ENCODE results near the gene RAPGEF3. TPM values are rescaled to one million over a fixed set of nuclear protein-coding genes. Genes with fewer than 3 reads are reported as not detected.

Gene RAPGEF3
- total RNA-seq, 2 experiments from 2014 or later: 0.15 TPM; not detected in 1

GRCh38 chr12:47731723-47732122 lies 27.0 kb downstream of the RAPGEF3 start:
- H3K27ac Mint-ChIP-seq: no peak overlapping the region
- H3K4me3 Mint-ChIP-seq: no peak overlapping the region
- CTCF ChIA-PET: interaction anchor here (0.8 to 2.2 kb wide), 9 partner anchors 9 to 274 kb away, joined by 3 to 9 read pairs (median 3); no protein-coding TSS in a partner anchor
- H3K9me3 Mint-ChIP-seq: no peaks in the 10 kb centered on the region
- no peaks in the 10 kb centered on the region for H3K27me3 Mint-ChIP-seq
- no peaks in the 10 kb centered on the region for H3K4me1 Mint-ChIP-seq
- DNase-seq: no peak
- POLR2A ChIA-PET: no interaction called here
- H3K36me3 Mint-ChIP-seq (ENCODE audit: low read depth): no peaks in the 10 kb centered on the region

GRCh38 chr12:47730341-47730744 lies 28.3 kb downstream of the RAPGEF3 start:
- H3K9me3 Mint-ChIP-seq: no peaks in the 10 kb centered on the region

GRCh38 chr12:47729233-47729632 lies 29.4 kb downstream of the RAPGEF3 start:
- no peaks in the 10 kb centered on the region for H3K9me3 Mint-ChIP-seq
- H3K4me3 Mint-ChIP-seq: no peak overlapping the region
- POLR2A ChIA-PET: no interaction called here
- DNase-seq: no peak
- H3K27me3 Mint-ChIP-seq: no peaks in the 10 kb centered on the region
- no peaks in the 10 kb centered on the region for H3K4me1 Mint-ChIP-seq
- CTCF ChIA-PET: interaction anchor here (1.1 kb wide), 1 partner anchor 14 kb away, joined by 4 read pairs; no protein-coding TSS in a partner anchor
- H3K27ac Mint-ChIP-seq: no peak overlapping the region
- H3K36me3 Mint-ChIP-seq (ENCODE audit: low read depth): no peaks in the 10 kb centered on the region

More at GRCh38 chr12:47730341-47730744, 28.3 kb downstream of the RAPGEF3 start:
- no peaks in the 10 kb centered on the region for H3K4me1 Mint-ChIP-seq
- CTCF ChIA-PET: interaction anchor here (0.9 to 2.0 kb wide), 4 partner anchors 10 to 17 kb away, joined by 3 to 5 read pairs (median 4); no protein-coding TSS in a partner anchor
- POLR2A ChIA-PET: no interaction called here
- no peak overlapping the region for H3K27ac Mint-ChIP-seq
- H3K4me3 Mint-ChIP-seq: no peak overlapping the region
- H3K27me3 Mint-ChIP-seq: no peaks in the 10 kb centered on the region
- no peaks in the 10 kb centered on the region for H3K36me3 Mint-ChIP-seq (ENCODE audit: low read depth)
- DNase-seq: no peak

- no peak for DNase-seq
- Mint-ChIP-seq H3K9me3 (no peaks in the 10 kb centered on the region), H3K36me3 (ENCODE audit: low read depth) (peaks cover 3% of the 10 kb centered on the region), H3K27me3 (no peaks in the 10 kb centered on the region), H3K4me1 (peaks cover 25% of the 10 kb centered on the region), H3K27ac (no peak overlapping the region), H3K4me3 (no peak overlapping the region)
- POLR2A ChIA-PET: no interaction called here
- CTCF ChIA-PET: interaction anchor here (0.6 to 5.1 kb wide), 6 partner anchors 10 to 46 kb away, joined by 3 to 40 read pairs (median 8); no protein-coding TSS in a partner anchor
These were observed 32.8 kb downstream of the RAPGEF3 start for GRCh38 chr12:47725893-47726292.

GRCh38 chr12:47725091-47725772 lies 33.4 kb downstream of the RAPGEF3 start, which contains the start of gene ENDOU:
Gene ENDOU (minus strand): TSS chr12:47725490. CDS start chr12:47725413, 77 bp downstream.
- H3K4me1 Mint-ChIP-seq: peaks cover 29% of the 10 kb centered on the region

GRCh38 chr12:47722941-47723631 lies 35.6 kb downstream of the RAPGEF3 start:
- POLR2A ChIA-PET: interaction anchor here (0.6 kb wide), 1 partner anchor 437 kb away, joined by 3 read pairs; no protein-coding TSS in a partner anchor
- H3K9me3 Mint-ChIP-seq: no peaks in the 10 kb centered on the region
- H3K4me1 Mint-ChIP-seq: peaks cover 32% of the 10 kb centered on the region
- no peak for DNase-seq
- H3K27ac Mint-ChIP-seq: no peak overlapping the region
- peaks cover 4% of the 10 kb centered on the region for H3K36me3 Mint-ChIP-seq (ENCODE audit: low read depth)
- no peaks in the 10 kb centered on the region for H3K27me3 Mint-ChIP-seq
- no peak overlapping the region for H3K4me3 Mint-ChIP-seq
- CTCF ChIA-PET: interaction anchor here (0.7 to 5.1 kb wide), 9 partner anchors 8 to 116 kb away, joined by 3 to 40 read pairs (median 3); no protein-coding TSS in a partner anchor

More at GRCh38 chr12:47725091-47725772, 33.4 kb downstream of the RAPGEF3 start, which contains the start of gene ENDOU:
- Mint-ChIP-seq H3K9me3 (no peaks in the 10 kb centered on the region), H3K36me3 (ENCODE audit: low read depth) (peaks cover 3% of the 10 kb centered on the region), H3K27ac (peak within 1 kb of the TSS; percentile 27), H3K27me3 (no peaks in the 10 kb centered on the region), H3K4me3 (no peak within 1 kb of the TSS)
- CTCF ChIA-PET: interaction anchor here (0.6 to 5.1 kb wide), 7 partner anchors 10 to 224 kb away, joined by 3 to 40 read pairs (median 5); no protein-coding TSS in a partner anchor
- POLR2A ChIA-PET: no interaction called here
- DNase-seq: no peak

GRCh38 chr12:47722136-47722834 lies 36.4 kb downstream of the RAPGEF3 start:
- H3K4me3 Mint-ChIP-seq: no peak overlapping the region
- POLR2A ChIA-PET: no interaction called here

GRCh38 chr12:47721431-47721973 lies 37.2 kb downstream of the RAPGEF3 start:
- Mint-ChIP-seq H3K9me3 (no peaks in the 10 kb centered on the region), H3K27me3 (no peaks in the 10 kb centered on the region), H3K36me3 (ENCODE audit: low read depth) (peaks cover 5% of the 10 kb centered on the region), H3K4me1 (peaks cover 48% of the 10 kb centered on the region), H3K4me3 (no peak overlapping the region), H3K27ac (peak overlapping the region; percentile 76)
- ChIA-PET POLR2A (no interaction called here), CTCF (interaction anchor here (2.0 to 5.1 kb wide), 3 partner anchors 15 to 45 kb away, joined by 8 to 40 read pairs (median 16); no protein-coding TSS in a partner anchor)
- DNase-seq: peak; percentile 25

More at GRCh38 chr12:47722136-47722834, 36.4 kb downstream of the RAPGEF3 start:
- no peaks in the 10 kb centered on the region for H3K9me3 Mint-ChIP-seq
- peaks cover 40% of the 10 kb centered on the region for H3K4me1 Mint-ChIP-seq
- peak overlapping the region; percentile 76 for H3K27ac Mint-ChIP-seq
- DNase-seq: no peak
- H3K36me3 Mint-ChIP-seq (ENCODE audit: low read depth): peaks cover 5% of the 10 kb centered on the region
- H3K27me3 Mint-ChIP-seq: no peaks in the 10 kb centered on the region
- CTCF ChIA-PET: interaction anchor here (0.7 to 5.1 kb wide), 3 partner anchors 10 to 20 kb away, joined by 3 to 40 read pairs (median 8); no protein-coding TSS in a partner anchor

GRCh38 chr12:47718531-47718930 lies 40.1 kb downstream of the RAPGEF3 start:
- CTCF ChIA-PET: interaction anchor here (0.6 to 4.7 kb wide), 13 partner anchors 9 to 298 kb away, joined by 3 to 17 read pairs (median 4); no protein-coding TSS in a partner anchor
- Mint-ChIP-seq H3K9me3 (no peaks in the 10 kb centered on the region), H3K36me3 (ENCODE audit: low read depth) (peaks cover 5% of the 10 kb centered on the region), H3K4me3 (no peak overlapping the region), H3K27me3 (no peaks in the 10 kb centered on the region), H3K27ac (peak overlapping the region; percentile 74), H3K4me1 (peaks cover 57% of the 10 kb centered on the region)
- no peak for DNase-seq
- POLR2A ChIA-PET: no interaction called here

- H3K4me1 Mint-ChIP-seq: peaks cover 52% of the 10 kb centered on the region
- ChIA-PET POLR2A (no interaction called here), CTCF (interaction anchor here (0.8 to 5.3 kb wide), 17 partner anchors 8 to 133 kb away, joined by 3 to 36 read pairs (median 5); partner anchors contain the start of gene RAPGEF3)
- no peaks in the 10 kb centered on the region for H3K27me3 Mint-ChIP-seq
- peak; percentile 62 for DNase-seq
- no peaks in the 10 kb centered on the region for H3K9me3 Mint-ChIP-seq
- no peak overlapping the region for H3K4me3 Mint-ChIP-seq
- peaks cover 5% of the 10 kb centered on the region for H3K36me3 Mint-ChIP-seq (ENCODE audit: low read depth)
- H3K27ac Mint-ChIP-seq: peak overlapping the region; percentile 74
These were observed 41.1 kb downstream of the RAPGEF3 start for GRCh38 chr12:47717443-47718193.

GRCh38 chr12:47717046-47717442 lies 41.6 kb downstream of the RAPGEF3 start:
- H3K4me1 Mint-ChIP-seq: peaks cover 47% of the 10 kb centered on the region
- CTCF ChIA-PET: interaction anchor here (1.0 to 5.3 kb wide), 13 partner anchors 17 to 123 kb away, joined by 3 to 36 read pairs (median 6); partner anchors contain the start of gene RAPGEF3
- H3K4me3 Mint-ChIP-seq: no peak overlapping the region
- no peaks in the 10 kb centered on the region for H3K9me3 Mint-ChIP-seq
- peak overlapping the region; percentile 74 for H3K27ac Mint-ChIP-seq
- H3K27me3 Mint-ChIP-seq: no peaks in the 10 kb centered on the region
- peaks cover 5% of the 10 kb centered on the region for H3K36me3 Mint-ChIP-seq (ENCODE audit: low read depth)
- POLR2A ChIA-PET: no interaction called here
- DNase-seq: no peak

All from activated CD4-positive, alpha-beta T cell treated with anti-CD3 and anti-CD28 coated beads, Interleukin-2, amount 10 ng/mL, durations not matched to agents 7 days and 5 days (primary cell).